ENCODE data around the gene MYL7. TPM values are rescaled to one million over a fixed set of nuclear protein-coding genes. Genes with fewer than 3 reads are reported as not detected.

Gene MYL7
- total RNA-seq, 1 experiment from 2014 or later, result not detected

DNA sequence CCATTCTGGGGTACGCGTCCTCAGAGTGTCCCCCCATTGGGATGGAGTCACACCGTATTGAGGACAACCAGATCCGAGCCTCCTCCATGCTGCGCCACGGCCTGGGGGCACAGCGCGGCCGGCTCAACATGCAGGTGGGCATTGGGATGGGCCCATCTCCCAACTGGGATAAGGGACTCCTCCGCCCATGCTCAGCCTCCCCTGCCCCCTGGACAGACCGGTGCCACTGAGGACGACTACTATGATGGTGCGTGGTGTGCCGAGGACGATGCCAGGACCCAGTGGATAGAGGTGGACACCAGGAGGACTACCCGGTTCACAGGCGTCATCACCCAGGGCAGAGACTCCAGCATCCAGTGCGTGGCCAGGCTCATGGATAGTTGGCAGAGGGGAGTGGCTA is 31.1 kb downstream of the MYL7 start:
- H3K27ac ChIP-seq (ENCODE audit: low read depth, low read length), result no peak overlapping the region
- H3K79me2 ChIP-seq (ENCODE audit: insufficient read depth, low read length), result no peaks in the 10 kb centered on the region
- CTCF ChIA-PET, result no interaction called here
- H3K4me3 ChIP-seq (replicated peaks in 1 of 2; ENCODE audit: low read depth in 1 of 2, low read length in 2 of 2), result no peak overlapping the region
- no peaks in the 10 kb centered on the region for H3K27me3 ChIP-seq (ENCODE audit: insufficient read depth, low read length)
- H4K20me1 ChIP-seq (ENCODE audit: insufficient read depth), result no peaks in the 10 kb centered on the region
- RAD21 ChIA-PET (ENCODE audit: low non-redundant PET in 1 of 2, low total read pairs in 2 of 2, uncharacterized antibody in 2 of 2, unreplicated experiment in 2 of 2), result no interaction called here
- ATAC-seq (no peak), DNase-seq (ENCODE audit: low read depth, low spot score) (no peak)
- H3K9ac ChIP-seq (ENCODE audit: low read length), result no peak overlapping the region
- H3K9me2 ChIP-seq (ENCODE audit: insufficient read depth), result no peaks in the 10 kb centered on the region
- H2AFZ ChIP-seq (ENCODE audit: low read depth, low read length, poor library complexity, severe bottlenecking), result no peak overlapping the region
- intact Hi-C loops (cut with micrococcal nuclease), result no loop called here
- H3K36me3 ChIP-seq (ENCODE audit: control insufficient read depth in 1 of 2, insufficient read depth in 2 of 2, low read length in 2 of 2), result no peaks in the 10 kb centered on the region; a peak in 1 of 4 replicates
- H3K9me3 ChIP-seq (ENCODE audit: control insufficient read depth in 1 of 2, insufficient read depth in 1 of 2, low read depth in 1 of 2, low read length in 2 of 2), result no peaks in the 10 kb centered on the region
- H3K4me2 ChIP-seq (ENCODE audit: low read length), result no peak overlapping the region
- BruUV-seq (replicated peaks), result no TSS peak
- POLR2A ChIA-PET, result no interaction called here
- TF ChIP-seq, protein P1, sequence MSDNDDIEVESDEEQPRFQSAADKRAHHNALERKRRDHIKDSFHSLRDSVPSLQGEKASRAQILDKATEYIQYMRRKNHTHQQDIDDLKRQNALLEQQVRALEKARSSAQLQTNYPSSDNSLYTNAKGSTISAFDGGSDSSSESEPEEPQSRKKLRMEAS (IDR thresholded peaks at IDR 0.05), result no peak
- no peak for TF ChIP-seq TCF7L2 (IDR thresholded peaks at IDR 0.05; ENCODE audit: borderline replicate concordance, extremely low read depth, insufficient read depth, insufficient read length)
- TF ChIP-seq, protein P2, sequence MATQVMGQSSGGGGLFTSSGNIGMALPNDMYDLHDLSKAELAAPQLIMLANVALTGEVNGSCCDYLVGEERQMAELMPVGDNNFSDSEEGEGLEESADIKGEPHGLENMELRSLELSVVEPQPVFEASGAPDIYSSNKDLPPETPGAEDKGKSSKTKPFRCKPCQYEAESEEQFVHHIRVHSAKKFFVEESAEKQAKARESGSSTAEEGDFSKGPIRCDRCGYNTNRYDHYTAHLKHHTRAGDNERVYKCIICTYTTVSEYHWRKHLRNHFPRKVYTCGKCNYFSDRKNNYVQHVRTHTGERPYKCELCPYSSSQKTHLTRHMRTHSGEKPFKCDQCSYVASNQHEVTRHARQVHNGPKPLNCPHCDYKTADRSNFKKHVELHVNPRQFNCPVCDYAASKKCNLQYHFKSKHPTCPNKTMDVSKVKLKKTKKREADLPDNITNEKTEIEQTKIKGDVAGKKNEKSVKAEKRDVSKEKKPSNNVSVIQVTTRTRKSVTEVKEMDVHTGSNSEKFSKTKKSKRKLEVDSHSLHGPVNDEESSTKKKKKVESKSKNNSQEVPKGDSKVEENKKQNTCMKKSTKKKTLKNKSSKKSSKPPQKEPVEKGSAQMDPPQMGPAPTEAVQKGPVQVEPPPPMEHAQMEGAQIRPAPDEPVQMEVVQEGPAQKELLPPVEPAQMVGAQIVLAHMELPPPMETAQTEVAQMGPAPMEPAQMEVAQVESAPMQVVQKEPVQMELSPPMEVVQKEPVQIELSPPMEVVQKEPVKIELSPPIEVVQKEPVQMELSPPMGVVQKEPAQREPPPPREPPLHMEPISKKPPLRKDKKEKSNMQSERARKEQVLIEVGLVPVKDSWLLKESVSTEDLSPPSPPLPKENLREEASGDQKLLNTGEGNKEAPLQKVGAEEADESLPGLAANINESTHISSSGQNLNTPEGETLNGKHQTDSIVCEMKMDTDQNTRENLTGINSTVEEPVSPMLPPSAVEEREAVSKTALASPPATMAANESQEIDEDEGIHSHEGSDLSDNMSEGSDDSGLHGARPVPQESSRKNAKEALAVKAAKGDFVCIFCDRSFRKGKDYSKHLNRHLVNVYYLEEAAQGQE (IDR thresholded peaks at IDR 0.05; ENCODE audit: low read depth), result no peak
- TF ChIP-seq, protein P3, sequence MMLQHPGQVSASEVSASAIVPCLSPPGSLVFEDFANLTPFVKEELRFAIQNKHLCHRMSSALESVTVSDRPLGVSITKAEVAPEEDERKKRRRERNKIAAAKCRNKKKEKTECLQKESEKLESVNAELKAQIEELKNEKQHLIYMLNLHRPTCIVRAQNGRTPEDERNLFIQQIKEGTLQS (IDR thresholded peaks at IDR 0.05), result no peak
- TF ChIP-seq CEBPB (IDR thresholded peaks at IDR 0.05; ENCODE audit: low read depth), result no peak
- no peak for TF ChIP-seq POLR2A (IDR thresholded peaks at IDR 0.05; ENCODE audit: borderline replicate concordance, extremely low read depth, insufficient read depth, insufficient read length)
- no peak for TF ChIP-seq EZH2 (IDR thresholded peaks at IDR 0.05)
- no peak for TF ChIP-seq CBX3 (IDR thresholded peaks at IDR 0.05; ENCODE audit: low read depth)
- TF ChIP-seq SRF (IDR thresholded peaks at IDR 0.05; ENCODE audit: low read depth), result no peak
- TF ChIP-seq ZFX (IDR thresholded peaks at IDR 0.05), result no peak
- TF ChIP-seq ELF1 (IDR thresholded peaks at IDR 0.05; ENCODE audit: borderline replicate concordance, low read depth), result no peak
- TF ChIP-seq SIN3A (IDR thresholded peaks at IDR 0.05; ENCODE audit: low read depth), result no peak
- no peak for TF ChIP-seq SP1 (IDR thresholded peaks at IDR 0.05; ENCODE audit: low read depth)
- peaks cover 0 to 6% of the 10 kb centered on the region in 2 experiments; a peak in 2 of 4 replicates for H3K4me1 ChIP-seq (ENCODE audit: control insufficient read depth in 1 of 2, insufficient read depth in 2 of 2, low read length in 2 of 2)

All from HCT116 (cell line).